NCI-H2171 treated with DMSO at 0.1 percent for 48 hours (cell line): Measurements from ENCODE around the gene CCDC122.

Experiments
- DNase-seq: peaks from one replicate; lab custom pipeline; 2025; lab: John Stamatoyannopoulos, UW

The CCDC122 gene

GRCh38 chr13:43802511-43802910 lies 77.0 kb downstream of the CCDC122 start:
- no peak for DNase-seq

- no peak for DNase-seq
These were observed 78.7 kb downstream of the CCDC122 start for GRCh38 chr13:43800828-43801227.

GRCh38 chr13:43799191-43799590 lies 80.3 kb downstream of the CCDC122 start:
- no peak for DNase-seq

- DNase-seq, result no peak
These were observed 81.7 kb downstream of the CCDC122 start for GRCh38 chr13:43797869-43798268.

GRCh38 chr13:43797159-43797558 lies 82.4 kb downstream of the CCDC122 start:
- no peak for DNase-seq

GRCh38 chr13:43794416-43794815 lies 85.1 kb downstream of the CCDC122 start:
- no peak for DNase-seq

GRCh38 chr13:43792076-43792881 lies 87.3 kb downstream of the CCDC122 start:
- no peak for DNase-seq

- peak; percentile 52 for DNase-seq
These were observed 91.5 kb downstream of the CCDC122 start for GRCh38 chr13:43787997-43788396.

GRCh38 chr13:43787518-43787891 lies 92.0 kb downstream of the CCDC122 start:
- no peak for DNase-seq

GRCh38 chr13:43786766-43787517 lies 92.6 kb downstream of the CCDC122 start, which contains the start of gene ENOX1:
TSS of gene ENOX1 (minus strand) at chr13:43786972.
- DNase-seq, result peak; percentile 91

- DNase-seq, result no peak
These were observed 93.1 kb downstream of the CCDC122 start for GRCh38 chr13:43786472-43786765.
